NCI-H1105 treated with DMSO at 0.1 percent for 48 hours (cell line): ENCODE measurements around the gene SIK2.

Source experiments
- DNase-seq: peaks from one replicate; lab custom pipeline; 2025; lab: John Stamatoyannopoulos, UW

SIK2 gene

GRCh38 chr11:111582163-111582562 is 20.1 kb upstream of the SIK2 start:
- DNase-seq, result no peak

DNA sequence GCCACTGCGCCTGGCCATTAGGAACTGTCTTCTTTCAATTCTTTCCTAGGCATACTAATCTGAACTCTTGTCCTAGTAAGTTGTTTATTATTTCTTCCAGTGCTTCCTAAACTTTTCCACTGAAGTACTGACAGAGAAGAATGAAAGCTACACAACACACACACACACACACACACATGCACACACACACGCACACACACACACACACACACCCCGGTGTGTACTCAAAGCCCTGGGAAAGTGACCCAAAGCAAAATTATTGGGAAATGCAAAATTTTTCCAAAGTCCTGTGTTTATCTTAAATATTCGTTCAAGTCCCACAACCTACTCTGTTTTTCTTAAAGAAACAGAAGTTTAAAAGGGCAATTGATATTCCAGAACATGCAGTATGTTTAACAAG is 19.4 kb upstream of the SIK2 start:
- no peak for DNase-seq

DNA sequence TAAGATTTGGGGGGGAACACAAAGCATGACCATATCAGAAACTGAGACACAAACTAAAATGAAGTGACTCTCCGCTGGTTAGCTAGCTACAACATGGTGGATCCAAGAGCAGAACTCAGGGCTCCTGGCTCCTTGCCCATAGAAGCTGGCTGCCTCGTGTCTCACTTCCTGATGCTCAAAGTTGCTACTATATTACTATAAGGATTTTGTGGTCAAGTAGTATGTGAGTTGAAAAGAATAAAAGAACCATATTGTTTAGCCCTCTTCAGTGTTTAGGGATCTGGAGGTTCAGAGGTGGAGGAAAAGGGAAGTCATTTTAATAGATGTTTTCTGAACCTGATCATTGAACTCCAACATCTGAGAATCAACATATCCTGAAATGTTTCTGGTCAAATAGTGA is 16.9 kb upstream of the SIK2 start:
- DNase-seq, result no peak

DNA sequence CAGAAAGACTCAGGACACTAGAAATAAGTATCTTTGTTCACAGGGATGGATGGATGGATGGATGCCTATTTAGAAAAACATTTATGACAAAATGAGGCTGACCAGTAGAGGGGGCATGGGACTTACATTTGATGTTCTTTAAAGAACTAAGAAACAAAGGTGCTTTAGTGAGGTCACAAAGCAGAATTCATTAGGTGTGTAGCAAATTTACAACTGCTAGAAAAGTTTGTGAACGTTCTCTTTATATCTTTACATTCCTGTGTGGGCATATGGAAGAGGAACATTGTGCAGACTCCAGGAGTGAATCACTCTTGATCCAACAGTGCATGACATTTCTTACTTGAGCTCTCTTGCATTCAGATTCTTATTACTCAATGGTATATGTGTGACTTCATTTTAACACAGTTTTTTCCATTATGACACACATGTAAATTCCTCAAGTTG is 15.8 kb upstream of the SIK2 start:
- DNase-seq, result peak; percentile 63

- no peak for DNase-seq
These were observed 13.1 kb upstream of the SIK2 start for GRCh38 chr11:111589114-111589513.

- no peak for DNase-seq
These were observed 12.3 kb upstream of the SIK2 start for GRCh38 chr11:111589886-111590499.

DNA sequence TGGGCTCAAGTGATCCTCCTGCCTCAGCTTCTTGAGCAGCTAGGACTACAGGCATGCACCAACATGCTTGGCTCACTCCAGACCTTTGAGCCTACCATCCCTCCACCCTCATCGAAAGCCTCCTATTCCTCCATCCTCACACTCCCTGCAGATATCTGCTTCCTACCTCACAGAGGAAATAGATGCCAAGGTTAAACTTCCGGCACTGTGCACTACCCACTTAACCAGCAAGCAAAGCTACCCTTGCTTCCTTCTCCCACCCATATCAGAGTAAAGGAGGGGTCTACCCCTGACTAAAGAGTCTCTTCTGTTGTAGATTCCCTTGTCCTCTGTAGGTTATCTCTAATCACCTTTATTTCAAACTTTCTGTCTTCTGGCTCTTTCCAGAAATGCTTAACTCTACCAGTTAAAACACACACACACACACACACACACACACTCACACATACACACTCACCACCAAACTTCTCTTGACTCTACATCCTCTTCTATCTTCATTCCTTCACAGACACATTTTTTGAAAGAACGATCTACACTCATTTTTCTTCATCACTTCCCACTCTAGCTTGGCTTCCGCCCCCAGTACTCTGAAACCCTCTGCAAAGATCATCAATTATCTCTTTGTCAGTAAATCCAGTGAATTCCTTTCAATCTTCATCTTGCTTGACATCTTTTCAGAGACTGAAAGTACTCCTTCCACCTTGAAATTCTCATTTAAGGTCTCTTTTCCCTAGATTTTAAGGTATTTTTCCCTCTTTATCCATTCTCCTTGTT is 10.9 kb upstream of the SIK2 start:
- DNase-seq, result no peak

- DNase-seq, result no peak
These were observed 9.8 kb upstream of the SIK2 start for GRCh38 chr11:111592491-111592890.

DNA sequence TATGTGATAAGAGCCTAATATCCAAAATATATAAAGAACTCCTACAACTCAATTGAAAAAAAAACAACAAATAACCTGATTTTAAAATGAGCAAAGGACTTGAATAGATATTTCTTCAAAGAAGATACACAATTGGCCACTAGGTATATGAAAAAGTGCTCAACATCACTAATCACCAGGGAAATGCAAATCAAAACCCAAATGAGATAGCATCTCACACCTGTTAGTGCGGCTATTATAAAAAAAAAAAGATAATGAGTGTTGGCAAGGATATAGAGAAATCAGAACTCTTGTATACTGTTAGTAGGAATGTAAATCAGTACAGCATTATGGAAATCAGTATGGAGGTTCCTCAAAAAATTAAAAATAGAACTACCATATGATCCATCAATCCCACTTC is 5.9 kb upstream of the SIK2 start:
- DNase-seq, result no peak

- DNase-seq, result no peak
These were observed 4.1 kb upstream of the SIK2 start for GRCh38 chr11:111598148-111598547.

DNA sequence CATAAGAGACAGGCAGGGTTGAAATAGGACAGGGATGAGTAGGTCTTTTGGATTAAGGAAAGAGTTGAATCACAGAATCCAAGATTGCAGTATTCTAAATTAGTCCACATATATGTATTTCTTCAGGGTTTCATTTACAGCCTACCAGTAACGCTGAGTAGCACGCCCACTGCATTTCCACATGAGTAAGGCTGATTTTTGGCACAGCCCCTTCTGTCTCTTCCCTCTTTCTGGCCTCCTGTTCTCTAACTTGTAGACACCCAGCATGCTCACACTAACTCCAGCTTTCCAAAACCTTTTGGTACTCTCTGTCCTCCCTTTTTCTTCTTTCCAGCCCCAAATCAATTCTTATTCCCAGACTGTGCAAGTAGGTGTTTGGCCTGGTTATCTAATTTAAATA is 3.7 kb upstream of the SIK2 start:
- DNase-seq, result no peak

DNA sequence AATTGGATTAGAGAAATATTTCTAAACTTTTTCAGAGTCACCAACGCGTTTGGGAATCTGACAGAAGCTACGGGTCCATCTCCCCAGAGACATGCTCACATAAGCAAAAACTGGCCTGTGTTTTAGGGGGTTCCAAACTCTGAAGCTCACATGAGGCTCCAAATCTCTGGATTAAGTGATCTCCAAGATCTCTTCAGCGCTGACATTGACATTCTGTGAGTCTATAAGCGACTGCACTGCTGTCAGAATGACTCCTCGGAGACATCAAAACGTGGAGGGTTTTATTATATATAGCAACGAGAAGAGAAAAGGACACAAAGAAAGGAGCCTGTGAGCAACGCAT is 642 bp upstream of the SIK2 start:
- no peak for DNase-seq

GRCh38 chr11:111602865-111603610 is 789 bp downstream of the SIK2 start:
- peak; percentile 25 for DNase-seq

GRCh38 chr11:111603611-111604130 is 1.4 kb downstream of the SIK2 start:
- DNase-seq, result no peak

DNA sequence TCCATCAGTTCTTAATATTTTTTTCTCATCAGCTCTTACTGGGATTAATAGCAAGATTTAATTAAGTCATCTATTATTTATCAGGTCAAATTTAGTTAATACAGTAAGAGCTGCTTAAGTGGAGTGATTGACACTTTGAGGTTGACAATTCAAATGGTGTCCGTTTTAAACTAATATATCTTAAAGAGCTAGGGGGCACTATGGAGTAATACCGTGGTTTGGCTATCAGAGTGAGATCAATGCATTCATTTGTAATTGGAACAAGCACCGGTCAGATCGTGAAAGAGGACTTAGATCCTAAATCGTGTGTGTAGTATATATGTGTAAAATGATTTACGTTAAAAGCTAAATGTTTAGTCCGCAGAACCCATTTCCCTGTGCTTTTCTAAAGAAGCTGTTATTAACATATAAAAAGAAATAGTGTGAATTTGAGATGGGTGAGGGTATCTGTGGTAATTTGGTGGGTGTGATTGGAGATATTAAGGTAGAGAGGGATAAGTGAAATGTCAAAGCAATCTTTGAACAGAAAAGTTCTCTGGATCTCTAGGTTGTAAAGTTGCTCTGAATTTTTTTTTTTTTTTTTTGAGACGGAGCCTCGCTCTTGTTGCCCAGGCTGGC is 2.3 kb downstream of the SIK2 start:
- peak; percentile 72 for DNase-seq

- peak; percentile 59 for DNase-seq
These were observed 3.4 kb downstream of the SIK2 start for GRCh38 chr11:111605681-111606080.

- no peak for DNase-seq
These were observed 4.7 kb downstream of the SIK2 start for GRCh38 chr11:111606986-111607385.

DNA sequence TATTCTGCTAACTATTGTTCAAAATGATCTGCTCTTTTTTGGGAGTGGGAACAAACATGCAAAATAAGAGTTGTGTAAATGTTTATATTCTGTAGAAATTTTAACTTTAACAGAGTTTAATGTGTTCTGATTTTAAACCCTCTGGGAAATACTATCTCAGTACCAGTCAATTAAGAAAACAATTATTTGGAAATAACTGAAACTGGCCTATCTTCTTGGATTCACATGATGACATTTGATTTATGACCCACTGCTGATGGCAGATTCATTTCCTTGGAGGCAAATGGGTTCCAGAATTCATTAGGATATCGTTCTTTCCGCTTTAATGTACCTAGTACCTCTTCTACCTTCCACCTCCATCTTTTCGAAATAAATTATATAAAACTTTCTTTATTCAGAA is 5.5 kb downstream of the SIK2 start:
- no peak for DNase-seq

DNA sequence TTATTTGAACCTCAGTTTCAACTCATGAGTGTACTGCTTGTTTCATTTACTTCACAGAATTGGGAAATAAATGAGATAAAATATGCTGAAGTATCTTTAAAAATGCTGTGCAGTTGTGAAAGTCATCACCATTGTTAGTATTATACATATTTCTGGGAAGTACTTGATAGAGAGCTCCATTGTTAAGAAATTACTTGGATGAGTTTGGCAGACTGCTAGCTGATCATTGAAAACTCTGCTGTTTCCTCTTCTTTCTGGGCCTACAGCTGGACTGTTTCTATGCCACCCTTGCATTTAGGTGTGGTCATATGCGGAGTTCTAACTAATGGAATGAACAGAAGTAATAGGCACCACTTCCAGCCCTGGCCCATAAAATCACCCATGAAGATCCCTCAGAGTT is 10.0 kb downstream of the SIK2 start:
- DNase-seq, result no peak

DNA sequence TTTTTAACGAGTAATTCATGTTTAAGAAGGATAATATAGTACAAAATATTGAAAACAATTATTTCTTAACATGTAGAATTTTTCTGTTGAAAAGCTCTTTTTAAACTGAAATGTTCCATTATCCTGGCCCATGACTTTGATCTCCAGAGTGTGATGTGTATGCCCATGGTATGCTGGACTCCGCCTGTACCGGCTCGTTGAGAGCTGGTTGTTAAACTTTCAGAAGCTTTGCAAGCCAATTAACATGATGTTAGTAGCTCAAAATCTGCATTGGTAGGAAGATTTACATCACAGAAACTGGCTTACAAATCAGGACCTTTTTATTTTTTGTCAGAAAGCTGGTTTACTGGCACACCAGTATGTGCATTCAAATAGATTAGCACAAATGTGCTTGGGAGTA is 15.0 kb downstream of the SIK2 start:
- DNase-seq, result no peak

- DNase-seq, result no peak
These were observed 18.3 kb downstream of the SIK2 start for GRCh38 chr11:111620518-111620917.

DNA sequence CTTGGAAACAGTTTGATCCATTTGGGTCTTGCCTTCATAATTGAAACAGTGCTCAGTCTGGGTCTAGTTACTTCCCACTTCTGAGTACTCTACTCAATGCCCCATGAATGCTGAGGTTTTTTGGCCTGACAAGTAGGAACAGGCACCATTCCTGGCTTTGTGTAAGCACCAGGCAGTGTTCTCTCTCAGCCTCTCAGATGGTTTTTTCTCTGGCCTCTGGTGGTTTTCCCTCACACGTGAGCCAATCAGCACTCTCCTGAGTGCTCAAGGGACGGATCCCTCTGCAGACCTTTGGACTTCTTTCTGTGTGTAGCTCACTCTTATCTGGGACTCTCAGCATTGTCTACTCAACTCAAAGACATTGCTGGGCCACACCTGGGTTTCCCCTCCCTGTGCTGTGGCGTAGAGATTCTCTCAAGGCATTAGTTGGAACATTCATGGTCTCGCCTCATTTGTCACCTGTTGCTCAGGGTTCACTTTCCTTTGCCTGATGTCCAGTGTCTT is 21.3 kb downstream of the SIK2 start:
- no peak for DNase-seq
